MCF 10A (cell line): ENCODE results near the gene LTF. TPM values are rescaled to one million over a fixed set of nuclear protein-coding genes. Genes with fewer than 3 reads are reported as not detected.

ENCODE experiments used
- BruUV-seq: library from RNA; stranded (reverse); fragments of 400-500 nt; replicated peaks from 2 replicates; lab custom pipeline; 2021; lab: Mats Ljungman, UMichigan
- CTCF ChIA-PET: fragments of 300-600 bp; sonication (Branson Sonifier 250); formaldehyde crosslinking; extraction: SDS; loops from one replicate; lab custom pipeline; 2021; ENCODE audit warnings: antibody characterized with exemption, inconsistent platforms; lab: Yijun Ruan, JAX
- POLR2A ChIA-PET: fragments of 300-600, 350-650 bp; sonication (Branson Sonifier 250); formaldehyde crosslinking; extraction: SDS; loops from one replicate; lab custom pipeline; 2020; ENCODE audit warnings: antibody characterized with exemption, inconsistent platforms; lab: Yijun Ruan, JAX
- DNase-seq: peaks from one replicate; pipeline ENCODE4 v3.0.0-alpha.2; 2018; ENCODE audit not compliant: unreplicated experiment
- H3K27ac Mint-ChIP-seq: one replicate; pipeline ENCODE4 v1.8.0; 2022; ENCODE audit warnings: mild to moderate bottlenecking, low read depth, mixed read lengths; ENCODE audit not compliant: unreplicated experiment
- H3K27me3 Mint-ChIP-seq: one replicate; pipeline ENCODE4 v1.8.0; 2022; ENCODE audit warnings: mixed read lengths; ENCODE audit not compliant: insufficient read depth, unreplicated experiment
- H3K36me3 Mint-ChIP-seq: one replicate; pipeline ENCODE4 v1.8.0; 2022; ENCODE audit warnings: mild to moderate bottlenecking, moderate library complexity, mixed read lengths; ENCODE audit not compliant: insufficient read depth, unreplicated experiment
- H3K4me1 Mint-ChIP-seq: one replicate; pipeline ENCODE4 v1.8.0; 2022; ENCODE audit warnings: mixed read lengths; ENCODE audit not compliant: insufficient read depth, unreplicated experiment
- H3K4me3 Mint-ChIP-seq: one replicate; pipeline ENCODE4 v1.8.0; 2022; ENCODE audit warnings: mild to moderate bottlenecking, moderate library complexity, mixed read lengths; ENCODE audit not compliant: unreplicated experiment
- H3K9me3 Mint-ChIP-seq: one replicate; pipeline ENCODE4 v1.8.0; 2022; ENCODE audit warnings: mixed read lengths; ENCODE audit not compliant: unreplicated experiment
- CTCF ChIP-seq: fragments of 200-600 bp; IDR thresholded peaks from one replicate; pipeline ENCODE4 v1.8.0; 2022; ENCODE audit warnings: antibody characterized with exemption, mild to moderate bottlenecking; ENCODE audit not compliant: unreplicated experiment
- intact Hi-C: fragments of 100-400 bp; cut with micrococcal nuclease; formaldehyde crosslinking; loops from 2 replicates; pipeline ENCODE4 v1.14.1; 2022
- total RNA-seq: library from RNA; stranded (reverse); gene quantifications from 2 replicates; pipeline ENCODE4 v1.2.3, GENCODE V29; 2022

The LTF gene
- total RNA-seq, 1 experiment from 2014 or later, result not detected

GRCh38 chr3:46508850-46509591, 44.3 kb upstream of the LTF start:
- Mint-ChIP-seq H3K4me1 (peaks cover 7% of the 10 kb centered on the region), H3K4me3 (no peak overlapping the region), H3K27me3 (no peaks in the 10 kb centered on the region), H3K36me3 (no peaks in the 10 kb centered on the region), H3K9me3 (no peaks in the 10 kb centered on the region), H3K27ac (no peak overlapping the region)
- BruUV-seq, result no TSS peak
- intact Hi-C loops, result no loop called here
- ChIA-PET CTCF (interaction anchor here (0.8 kb wide), 1 partner anchor 12 kb away, joined by 3 read pairs; no protein-coding TSS in a partner anchor), POLR2A (no interaction called here)
- TF ChIP-seq CTCF, result no peak
- no peak for DNase-seq

- Mint-ChIP-seq H3K4me3 (no peak overlapping the region), H3K9me3 (no peaks in the 10 kb centered on the region), H3K4me1 (peaks cover 7% of the 10 kb centered on the region), H3K36me3 (no peaks in the 10 kb centered on the region), H3K27ac (no peak overlapping the region), H3K27me3 (no peaks in the 10 kb centered on the region)
- intact Hi-C loops, result no loop called here
- ChIA-PET CTCF (no interaction called here), POLR2A (no interaction called here)
- TF ChIP-seq CTCF, result no peak
- DNase-seq, result no peak
- BruUV-seq, result no TSS peak
Observed at GRCh38 chr3:46506526-46506925, 41.8 kb upstream of the LTF start.

- Mint-ChIP-seq H3K27me3 (no peaks in the 10 kb centered on the region), H3K36me3 (no peaks in the 10 kb centered on the region), H3K9me3 (no peaks in the 10 kb centered on the region), H3K27ac (no peak overlapping the region), H3K4me3 (no peak overlapping the region), H3K4me1 (peaks cover 9% of the 10 kb centered on the region)
- DNase-seq, result no peak
- no peak for TF ChIP-seq CTCF
- POLR2A ChIA-PET, result no interaction called here
- CTCF ChIA-PET, result interaction anchor here (1.4 kb wide), 1 partner anchor 18 kb away, joined by 5 read pairs; no protein-coding TSS in a partner anchor
- intact Hi-C loops, result no loop called here
- no TSS peak for BruUV-seq
Observed at GRCh38 chr3:46505953-46506352, 41.2 kb upstream of the LTF start.

GRCh38 chr3:46504789-46505188, 40.1 kb upstream of the LTF start:
- Mint-ChIP-seq H3K27ac (no peak overlapping the region), H3K4me3 (no peak overlapping the region), H3K27me3 (no peaks in the 10 kb centered on the region), H3K9me3 (no peaks in the 10 kb centered on the region), H3K36me3 (no peaks in the 10 kb centered on the region), H3K4me1 (peaks cover 16% of the 10 kb centered on the region)
- no peak for TF ChIP-seq CTCF
- intact Hi-C loops, result no loop called here
- no peak for DNase-seq
- BruUV-seq, result no TSS peak
- CTCF ChIA-PET, result interaction anchor here (1.4 kb wide), 1 partner anchor 16 kb away, joined by 5 read pairs; no protein-coding TSS in a partner anchor
- POLR2A ChIA-PET, result no interaction called here
